Thyroid gland (tissue), 4 donors: Measurements from ENCODE around the gene DNMT1. TPM values are rescaled to one million over a fixed set of nuclear protein-coding genes. Genes with fewer than 3 reads are reported as not detected.

Experiments
- DNase-seq, 2 donors: peaks; one replicate each; pipeline ENCODE4 v3.0.0-alpha.2; 2019
- H3K27ac ChIP-seq, 3 donors: fragments of 200-600 bp; sonication (generic); 1 replicate in 2 of 3; 2 replicates in 1 of 3; pipeline ENCODE4 v1.5.1; 2016 to 2019; ENCODE audit warnings: mild to moderate bottlenecking in 1 of 3, moderate library complexity in 1 of 3
- H3K27me3 ChIP-seq: fragments of 200-600 bp; sonication (generic); one replicate; pipeline ENCODE4 v1.5.1; 2019
- H3K36me3 ChIP-seq, 2 donors: fragments of 200-600 bp; sonication (generic); one replicate each; pipeline ENCODE4 v1.5.1; 2016 to 2019
- H3K4me1 ChIP-seq, 2 donors: fragments of 200-600 bp; sonication (generic); one replicate each; pipeline ENCODE4 v1.5.1; 2017 to 2019
- H3K4me3 ChIP-seq, 3 donors: fragments of 200-600 bp; sonication (generic); replicated peaks in 1 of 3; 1 replicate in 2 of 3; 2 replicates in 1 of 3; pipeline ENCODE4 v1.5.1; 2016; ENCODE audit warnings: mild to moderate bottlenecking in 1 of 3
- H3K9me3 ChIP-seq: fragments of 200-600 bp; sonication (generic); one replicate; pipeline ENCODE4 v1.5.1; 2017
- POLR2A ChIP-seq, 2 donors: fragments of 450-650 bp; IDR thresholded peaks; one replicate each; pipeline ENCODE4 v1.6.1; 2017; ENCODE audit warnings: antibody characterized with exemption in 2 of 2, mild to moderate bottlenecking in 2 of 2, moderate library complexity in 1 of 2
- WGBS, 2 donors: methylation state at CpG; one replicate each; pipeline ENCODE4 v1.1.5; 2017; 5-methylcytosine and 5-hydroxymethylcytosine counted together
- intact Hi-C: fragments of 100-400 bp; cut with DNase I; formaldehyde crosslinking; loops from one replicate; pipeline ENCODE4 v1.15.1; 2023
- total RNA-seq, 4 donors: library from RNA; depleted of rRNA; stranded (reverse); fragments of >200 nt; gene quantifications; one replicate each; pipeline ENCODE4 v1.2.3, GENCODE V29; 2016
- TF ChIP-seq, protein P1 (sequence below), 6 experiments: fragments of 200-600 bp in 3 of 6; fragments of 450-650 bp in 3 of 6; sonication (generic) in 3 of 6; IDR thresholded peaks; one replicate each; pipeline ENCODE4 v1.5.1; 2016 to 2019; ENCODE audit warnings: antibody characterized with exemption in 6 of 6, mild to moderate bottlenecking in 2 of 6, inconsistent platforms in 1 of 6, moderate library complexity in 1 of 6

Gene DNMT1
- total RNA-seq, 4 donors from 2014 or later, result 31.2 to 49.5 (median 36.0) TPM

DNA sequence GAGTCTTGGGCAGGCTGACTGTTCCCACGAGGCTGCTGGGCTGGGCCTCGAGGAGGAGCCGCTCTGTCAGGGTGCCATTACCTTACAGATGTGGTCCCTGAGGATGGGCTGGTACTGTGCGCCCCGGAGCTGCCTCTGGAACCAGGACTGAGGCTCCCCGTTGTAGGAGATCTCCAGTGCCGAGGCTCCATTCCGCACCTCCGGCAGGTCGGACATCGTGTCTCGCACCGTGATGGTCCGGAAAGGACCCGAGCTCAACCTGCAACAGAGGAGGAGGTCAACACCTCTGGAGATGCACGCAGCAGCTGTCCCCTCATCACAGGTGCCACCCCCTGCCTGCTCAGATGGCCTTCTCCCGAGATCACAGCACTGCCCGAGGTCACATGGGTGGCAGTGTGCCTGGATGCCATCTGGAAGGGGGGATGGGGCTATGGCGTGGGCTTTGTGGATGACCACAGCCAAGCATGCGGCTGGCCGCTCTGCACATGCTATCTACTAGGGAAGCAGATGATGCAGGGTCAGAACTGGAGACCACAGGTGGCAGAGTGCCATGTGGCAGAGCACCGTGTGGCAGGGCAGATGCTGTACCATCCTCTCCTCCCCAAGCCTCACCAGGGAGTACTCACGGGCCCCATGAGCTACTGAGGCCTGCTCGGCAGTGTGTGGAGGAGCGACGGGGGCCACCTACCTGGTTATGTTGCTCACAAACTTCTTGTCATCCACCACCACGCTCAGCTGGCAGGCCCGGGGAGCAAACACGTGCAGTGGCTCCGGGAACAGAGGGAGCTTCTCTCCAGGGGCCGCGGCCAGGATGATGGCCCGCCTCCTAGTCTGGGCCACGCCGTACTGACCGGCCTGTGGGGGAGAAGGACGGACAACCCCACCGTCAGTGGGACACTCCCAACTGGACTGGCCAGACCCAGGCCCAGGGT, 56.7 kb downstream of the DNMT1 start:
- WGBS, 2 donors, result 94% methylated on average over 32 to 36 of the region's 38 CpGs
- Histone ChIP-seq H3K27ac (no peak overlapping the region), H3K36me3 (peaks cover 64 to 75% of the 10 kb centered on the region in 2 donors), H3K9me3 (no peaks in the 10 kb centered on the region), H3K4me1 (no peaks in the 10 kb centered on the region), H3K27me3 (no peaks in the 10 kb centered on the region), H3K4me3 (no peak overlapping the region)
- TF ChIP-seq, protein P1, sequence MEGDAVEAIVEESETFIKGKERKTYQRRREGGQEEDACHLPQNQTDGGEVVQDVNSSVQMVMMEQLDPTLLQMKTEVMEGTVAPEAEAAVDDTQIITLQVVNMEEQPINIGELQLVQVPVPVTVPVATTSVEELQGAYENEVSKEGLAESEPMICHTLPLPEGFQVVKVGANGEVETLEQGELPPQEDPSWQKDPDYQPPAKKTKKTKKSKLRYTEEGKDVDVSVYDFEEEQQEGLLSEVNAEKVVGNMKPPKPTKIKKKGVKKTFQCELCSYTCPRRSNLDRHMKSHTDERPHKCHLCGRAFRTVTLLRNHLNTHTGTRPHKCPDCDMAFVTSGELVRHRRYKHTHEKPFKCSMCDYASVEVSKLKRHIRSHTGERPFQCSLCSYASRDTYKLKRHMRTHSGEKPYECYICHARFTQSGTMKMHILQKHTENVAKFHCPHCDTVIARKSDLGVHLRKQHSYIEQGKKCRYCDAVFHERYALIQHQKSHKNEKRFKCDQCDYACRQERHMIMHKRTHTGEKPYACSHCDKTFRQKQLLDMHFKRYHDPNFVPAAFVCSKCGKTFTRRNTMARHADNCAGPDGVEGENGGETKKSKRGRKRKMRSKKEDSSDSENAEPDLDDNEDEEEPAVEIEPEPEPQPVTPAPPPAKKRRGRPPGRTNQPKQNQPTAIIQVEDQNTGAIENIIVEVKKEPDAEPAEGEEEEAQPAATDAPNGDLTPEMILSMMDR (IDR thresholded peaks at IDR 0.05), result no peak
- TF ChIP-seq POLR2A (IDR thresholded peaks at IDR 0.05), result no peak
- intact Hi-C loops, result no loop called here
- no peak for DNase-seq

DNA sequence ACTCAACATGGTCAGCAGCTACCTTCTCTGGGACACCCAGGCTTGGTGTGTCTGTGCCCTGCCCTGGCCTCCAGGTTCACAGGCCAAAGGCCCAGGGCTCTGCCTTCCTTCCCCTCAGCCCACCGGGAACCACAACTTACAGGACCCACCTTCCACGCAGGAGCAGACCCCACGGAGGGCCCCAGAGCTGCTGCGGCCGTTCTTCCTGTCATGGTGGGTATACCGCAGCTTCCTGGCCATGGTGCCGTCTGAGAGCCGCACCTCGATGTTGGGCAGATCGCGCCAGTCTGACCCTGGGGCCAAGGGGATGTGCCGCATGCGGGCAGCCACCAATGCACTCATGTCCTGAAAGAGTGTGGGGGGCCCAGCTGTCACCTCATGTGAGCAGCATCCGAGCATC, 57.8 kb downstream of the DNMT1 start:
- WGBS, 2 donors, result 91 to 94% methylated on average over 4 to 11 of the region's 14 CpGs
- Histone ChIP-seq H3K4me3 (no peak overlapping the region), H3K27ac (no peak overlapping the region), H3K9me3 (no peaks in the 10 kb centered on the region), H3K4me1 (no peaks in the 10 kb centered on the region), H3K27me3 (no peaks in the 10 kb centered on the region), H3K36me3 (peaks cover 56 to 65% of the 10 kb centered on the region in 2 donors)
- intact Hi-C loops, result no loop called here
- TF ChIP-seq, protein P1 (IDR thresholded peaks at IDR 0.05), result no peak
- no peak for TF ChIP-seq POLR2A (IDR thresholded peaks at IDR 0.05)
- DNase-seq, result no peak

DNA sequence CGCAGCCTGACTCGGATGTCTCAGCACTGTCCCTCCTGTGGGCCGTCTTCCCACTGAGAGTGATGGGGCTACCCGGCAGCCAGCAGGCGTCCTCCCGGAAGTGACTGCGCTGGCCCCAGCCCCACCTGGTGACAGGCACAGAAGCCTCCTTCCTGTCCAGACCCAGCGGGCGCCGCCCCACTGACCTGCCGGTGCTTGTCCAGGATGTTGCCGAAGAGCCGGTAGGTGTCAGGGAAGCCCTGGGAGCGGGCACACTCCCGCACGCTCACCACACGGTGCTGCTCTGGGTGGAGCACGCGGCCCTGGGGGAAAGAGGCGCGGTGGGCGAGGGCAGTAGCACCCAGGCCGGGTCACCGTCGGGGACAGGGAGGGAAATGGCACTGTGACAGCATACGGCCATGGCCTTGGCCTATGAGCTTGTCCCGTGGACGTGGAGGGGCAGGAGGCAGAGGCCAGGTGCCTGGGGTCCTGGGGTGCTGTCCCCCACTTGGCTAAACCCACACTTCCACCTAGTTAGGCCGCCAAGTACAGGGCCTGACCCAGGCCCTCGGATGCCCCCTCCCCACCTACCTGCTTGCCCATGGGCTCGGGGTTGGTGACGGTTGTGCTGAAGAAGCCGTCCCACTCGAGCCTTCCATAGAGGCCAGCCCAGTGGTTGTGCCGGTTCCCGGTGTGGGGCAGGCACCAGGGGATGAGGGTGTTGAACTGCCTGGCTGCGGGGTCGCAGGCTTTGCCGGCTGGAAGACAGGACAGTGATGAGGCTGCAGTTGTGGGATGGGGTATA, 59.0 kb downstream of the DNMT1 start:
- no peaks in the 10 kb centered on the region for H3K9me3 ChIP-seq
- H3K27ac ChIP-seq, result no peak overlapping the region
- no peak overlapping the region for H3K4me3 ChIP-seq
- H3K36me3 ChIP-seq, result peaks cover 45 to 56% of the 10 kb centered on the region in 2 donors
- intact Hi-C loops, result no loop called here
- TF ChIP-seq, protein P1 (IDR thresholded peaks at IDR 0.05), result no peak
- H3K4me1 ChIP-seq, result no peaks in the 10 kb centered on the region
- no peak for DNase-seq
- no peaks in the 10 kb centered on the region for H3K27me3 ChIP-seq
- WGBS, 2 donors, result 90 to 95% methylated on average over 17 to 29 of the region's 39 CpGs

DNA sequence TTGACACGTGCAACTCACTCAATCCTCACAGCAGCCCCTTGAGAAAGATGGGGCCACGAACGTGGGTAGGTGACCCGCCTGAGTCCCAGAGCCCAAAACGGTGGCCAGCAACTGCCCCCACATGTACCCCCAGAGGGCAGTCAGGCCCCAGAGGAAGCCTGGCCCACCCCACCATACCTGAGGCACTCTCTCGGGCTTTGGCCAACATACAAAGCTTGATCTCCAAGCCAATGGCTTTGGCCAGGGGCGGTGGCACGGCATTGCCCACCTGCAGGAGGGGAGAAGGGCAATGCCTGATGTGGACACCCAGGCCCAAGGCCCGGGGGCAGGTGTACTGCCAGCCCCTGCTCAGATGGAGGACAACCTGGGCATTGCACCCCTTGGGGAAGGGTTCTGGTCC, 60.7 kb downstream of the DNMT1 start:
- intact Hi-C loops, result no loop called here
- no peak overlapping the region for H3K4me3 ChIP-seq
- no peak overlapping the region for H3K27ac ChIP-seq
- H3K9me3 ChIP-seq, result no peaks in the 10 kb centered on the region
- H3K36me3 ChIP-seq, result peaks cover 35 to 40% of the 10 kb centered on the region in 2 donors
- DNase-seq, result no peak
- H3K4me1 ChIP-seq, result no peaks in the 10 kb centered on the region
- 97% methylated on average over 5 of the region's 9 CpGs; no CpG with 5 or more reads in 1 of the 2 donors for WGBS, 2 donors
- no peaks in the 10 kb centered on the region for H3K27me3 ChIP-seq
- TF ChIP-seq, protein P1 (IDR thresholded peaks at IDR 0.05), result no peak
- no peak for TF ChIP-seq POLR2A (IDR thresholded peaks at IDR 0.05)
